Muscle of leg (tissue), 11 donors: Measurements from ENCODE around the gene TRIML1. TPM values are rescaled to one million over a fixed set of nuclear protein-coding genes. Genes with fewer than 3 reads are reported as not detected.

Experiments
- DNase-seq: peaks from one replicate; pipeline ENCODE4 v3.0.0; 2013
- H3K27ac ChIP-seq: one replicate; pipeline ENCODE4 v1.5.1; 2013; ENCODE audit warnings: mild to moderate bottlenecking, low read length, control low read depth
- H3K27me3 ChIP-seq: one replicate; pipeline ENCODE4 v1.6.1; 2013; ENCODE audit warnings: low read length; ENCODE audit not compliant: control insufficient read depth, insufficient read depth
- H3K36me3 ChIP-seq: one replicate; pipeline ENCODE4 v1.6.1; 2013; ENCODE audit warnings: low read length; ENCODE audit not compliant: control insufficient read depth, insufficient read depth
- H3K4me1 ChIP-seq: one replicate; pipeline ENCODE4 v1.6.1; 2013; ENCODE audit warnings: low read length; ENCODE audit not compliant: control insufficient read depth, insufficient read depth
- H3K4me3 ChIP-seq: one replicate; pipeline ENCODE4 v1.5.1; 2013; ENCODE audit warnings: low read length, control low read depth
- H3K9me3 ChIP-seq: replicated peaks from 2 replicates; pipeline ENCODE4 v1.6.1; 2013; ENCODE audit warnings: low read depth, low read length; ENCODE audit not compliant: control insufficient read depth
- WGBS: methylation state at CpG from one replicate; pipeline ENCODE4 v1.1.5; 2013; ENCODE audit warnings: missing lambda C conversion rate; ENCODE audit not compliant: insufficient coverage; 5-methylcytosine and 5-hydroxymethylcytosine counted together
- polyA plus RNA-seq, 8 donors: library from polyadenylated mRNA; unstranded; fragments of 120-200 nt; gene quantifications; one replicate each; pipeline versions ENCODE4 v1.2.1 to v1.2.3, GENCODE V29; 2013; ENCODE audit warnings: inconsistent platforms in 1 of 8, low replicate concordance in 1 of 8; ENCODE audit not compliant: insufficient read length in 8 of 8, insufficient read depth in 1 of 8
- total RNA-seq: library from RNA; stranded (reverse); fragments of 120-200 nt; gene quantifications from one replicate; pipeline ENCODE4 v1.2.4, GENCODE V29; 2013

TRIML1 gene
- total and polyA plus RNA-seq, 9 donors, result not detected

GRCh38 chr4:188117631-188118324, 21.5 kb upstream of the TRIML1 start:
- H3K4me3 ChIP-seq, result no peak overlapping the region
- no peaks in the 10 kb centered on the region for H3K36me3 ChIP-seq
- no peak for DNase-seq
- H3K4me1 ChIP-seq, result no peaks in the 10 kb centered on the region
- no peak overlapping the region for H3K27ac ChIP-seq
- no peaks in the 10 kb centered on the region for H3K27me3 ChIP-seq
- 53% methylated on average over 11 of the region's 16 CpGs for WGBS
- H3K9me3 ChIP-seq, result no peaks in the 10 kb centered on the region

- H3K4me3 ChIP-seq, result no peak overlapping the region
- WGBS, result 50% methylated on average over 9 of the region's 13 CpGs
- H3K9me3 ChIP-seq, result no peaks in the 10 kb centered on the region
- no peaks in the 10 kb centered on the region for H3K36me3 ChIP-seq
- no peak for DNase-seq
- H3K27me3 ChIP-seq, result no peaks in the 10 kb centered on the region
- H3K27ac ChIP-seq, result no peak overlapping the region
- H3K4me1 ChIP-seq, result no peaks in the 10 kb centered on the region
Observed at GRCh38 chr4:188121530-188121929, 17.7 kb upstream of the TRIML1 start.

GRCh38 chr4:188127214-188127874, 11.9 kb upstream of the TRIML1 start:
- H3K9me3 ChIP-seq, result no peaks in the 10 kb centered on the region
- no CpG with 5 or more reads among the region's 5 CpGs for whole genome bisulfite sequencing
- H3K36me3 ChIP-seq, result no peaks in the 10 kb centered on the region
- no peak overlapping the region for H3K4me3 ChIP-seq
- DNase-seq, result no peak
- H3K27ac ChIP-seq, result no peak overlapping the region
- H3K27me3 ChIP-seq, result no peaks in the 10 kb centered on the region
- no peaks in the 10 kb centered on the region for H3K4me1 ChIP-seq

GRCh38 chr4:188130355-188130754, 8.9 kb upstream of the TRIML1 start:
- no peak overlapping the region for H3K27ac ChIP-seq
- no peaks in the 10 kb centered on the region for H3K9me3 ChIP-seq
- H3K27me3 ChIP-seq, result no peaks in the 10 kb centered on the region
- no peak for DNase-seq
- 83% methylated on average over 2 of the region's 4 CpGs for WGBS
- no peaks in the 10 kb centered on the region for H3K36me3 ChIP-seq
- H3K4me1 ChIP-seq, result no peaks in the 10 kb centered on the region
- no peak overlapping the region for H3K4me3 ChIP-seq

GRCh38 chr4:188132232-188132631, 7.0 kb upstream of the TRIML1 start:
- no peak for DNase-seq
- Histone ChIP-seq H3K27ac (no peak overlapping the region), H3K4me3 (no peak overlapping the region), H3K9me3 (no peaks in the 10 kb centered on the region), H3K4me1 (no peaks in the 10 kb centered on the region), H3K27me3 (no peaks in the 10 kb centered on the region), H3K36me3 (no peaks in the 10 kb centered on the region)
- WGBS, result 100% methylated on average over 2 of the region's 5 CpGs

- no peaks in the 10 kb centered on the region for H3K27me3 ChIP-seq
- peak; percentile 24 for DNase-seq
- no peak overlapping the region for H3K27ac ChIP-seq
- H3K9me3 ChIP-seq, result no peaks in the 10 kb centered on the region
- no peak overlapping the region for H3K4me3 ChIP-seq
- 52% methylated on average over 7 of the region's 10 CpGs for WGBS
- no peaks in the 10 kb centered on the region for H3K36me3 ChIP-seq
- H3K4me1 ChIP-seq, result no peaks in the 10 kb centered on the region
Observed at GRCh38 chr4:188138227-188138626, 1.0 kb upstream of the TRIML1 start.

- Histone ChIP-seq H3K9me3 (no peaks in the 10 kb centered on the region), H3K36me3 (no peaks in the 10 kb centered on the region)
- 88% methylated on average over 19 of the region's 19 CpGs for WGBS
Observed at GRCh38 chr4:188139671-188140070, 430 bp downstream of the TRIML1 start.

GRCh38 chr4:188143731-188144130, 4.5 kb downstream of the TRIML1 start:
- no peaks in the 10 kb centered on the region for H3K36me3 ChIP-seq
- WGBS, result 40% methylated on average over 11 of the region's 11 CpGs
- H3K27ac ChIP-seq, result no peak overlapping the region
- no peak overlapping the region for H3K4me3 ChIP-seq
- peak; percentile 18 for DNase-seq
- H3K4me1 ChIP-seq, result no peaks in the 10 kb centered on the region
- no peaks in the 10 kb centered on the region for H3K27me3 ChIP-seq
- no peaks in the 10 kb centered on the region for H3K9me3 ChIP-seq

More at GRCh38 chr4:188139671-188140070, 430 bp downstream of the TRIML1 start:
- H3K4me1 ChIP-seq, result no peaks in the 10 kb centered on the region
- H3K27me3 ChIP-seq, result no peaks in the 10 kb centered on the region
- no peak overlapping the region for H3K4me3 ChIP-seq
- H3K27ac ChIP-seq, result no peak overlapping the region
- DNase-seq, result no peak

- no peaks in the 10 kb centered on the region for H3K4me1 ChIP-seq
- H3K9me3 ChIP-seq, result peaks cover 2% of the 10 kb centered on the region
- no peak overlapping the region for H3K4me3 ChIP-seq
- no peaks in the 10 kb centered on the region for H3K36me3 ChIP-seq
- no peak for DNase-seq
- no peaks in the 10 kb centered on the region for H3K27me3 ChIP-seq
- 75% methylated on average over 5 of the region's 10 CpGs for WGBS
- H3K27ac ChIP-seq, result no peak overlapping the region
Observed at GRCh38 chr4:188145601-188146000, 6.4 kb downstream of the TRIML1 start.

GRCh38 chr4:188146618-188147017, 7.4 kb downstream of the TRIML1 start:
- Histone ChIP-seq H3K36me3 (no peaks in the 10 kb centered on the region), H3K9me3 (peaks cover 3% of the 10 kb centered on the region), H3K4me1 (no peaks in the 10 kb centered on the region), H3K4me3 (no peak overlapping the region), H3K27ac (no peak overlapping the region), H3K27me3 (no peaks in the 10 kb centered on the region)
- DNase-seq, result no peak
- 85% methylated on average over 8 of the region's 11 CpGs for WGBS
